ENCODE measurements around the gene SHISA9.

DNA sequence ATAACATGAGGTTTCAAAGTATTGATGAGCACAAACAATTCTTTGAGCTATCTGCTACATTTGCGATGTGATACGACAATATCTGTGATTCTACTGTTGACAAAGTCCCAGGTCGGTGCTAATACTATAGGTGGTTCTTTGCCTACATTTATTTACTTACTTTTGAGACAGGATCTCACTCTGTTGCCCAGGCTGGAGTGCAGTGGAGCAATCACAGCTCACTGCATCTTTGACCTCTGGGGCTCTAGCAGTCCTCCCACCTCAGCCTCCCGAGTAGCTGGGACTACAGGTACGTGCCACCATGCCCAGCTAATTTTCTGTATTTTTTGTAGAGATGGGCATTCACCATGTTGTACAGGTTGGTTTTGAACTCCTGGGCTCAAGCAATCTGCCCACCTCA, 343.4 kb downstream of the SHISA9 start:
- TF ChIP-seq, protein P1, sequence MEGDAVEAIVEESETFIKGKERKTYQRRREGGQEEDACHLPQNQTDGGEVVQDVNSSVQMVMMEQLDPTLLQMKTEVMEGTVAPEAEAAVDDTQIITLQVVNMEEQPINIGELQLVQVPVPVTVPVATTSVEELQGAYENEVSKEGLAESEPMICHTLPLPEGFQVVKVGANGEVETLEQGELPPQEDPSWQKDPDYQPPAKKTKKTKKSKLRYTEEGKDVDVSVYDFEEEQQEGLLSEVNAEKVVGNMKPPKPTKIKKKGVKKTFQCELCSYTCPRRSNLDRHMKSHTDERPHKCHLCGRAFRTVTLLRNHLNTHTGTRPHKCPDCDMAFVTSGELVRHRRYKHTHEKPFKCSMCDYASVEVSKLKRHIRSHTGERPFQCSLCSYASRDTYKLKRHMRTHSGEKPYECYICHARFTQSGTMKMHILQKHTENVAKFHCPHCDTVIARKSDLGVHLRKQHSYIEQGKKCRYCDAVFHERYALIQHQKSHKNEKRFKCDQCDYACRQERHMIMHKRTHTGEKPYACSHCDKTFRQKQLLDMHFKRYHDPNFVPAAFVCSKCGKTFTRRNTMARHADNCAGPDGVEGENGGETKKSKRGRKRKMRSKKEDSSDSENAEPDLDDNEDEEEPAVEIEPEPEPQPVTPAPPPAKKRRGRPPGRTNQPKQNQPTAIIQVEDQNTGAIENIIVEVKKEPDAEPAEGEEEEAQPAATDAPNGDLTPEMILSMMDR (IDR thresholded peaks at IDR 0.05), result no peak
- no peak for TF ChIP-seq EZH2 (IDR thresholded peaks at IDR 0.05; ENCODE audit: borderline replicate concordance, insufficient read depth, low read depth, low read length, poor library complexity, severe bottlenecking)
